GM12878 (cell line): ENCODE data around the gene COX15. TPM values are rescaled to one million over a fixed set of nuclear protein-coding genes. Genes with fewer than 3 reads are reported as not detected.
A peak's percentile ranks its signal among the peaks of the same experiment; 100 is the strongest.

Experiments used
- BACH1 ChIP-seq: fragments of 450-650 bp; IDR thresholded peaks from 2 replicates; pipeline ENCODE4 v1.6.1; 2017; ENCODE audit warnings: mild to moderate bottlenecking, borderline replicate concordance
- E4F1 ChIP-seq: fragments of 450-650 bp; IDR thresholded peaks from 2 replicates; pipeline ENCODE4 v1.6.1; 2018; ENCODE audit warnings: borderline replicate concordance, mild to moderate bottlenecking; ENCODE audit not compliant: partially characterized antibody
- EZH2 ChIP-seq: IDR thresholded peaks from 2 replicates; pipeline ENCODE4 v1.6.1; 2012; ENCODE audit warnings: low read depth, mild to moderate bottlenecking, control low read depth, inconsistent platforms, low read length, borderline replicate concordance; ENCODE audit not compliant: control insufficient read depth
- FOXM1 ChIP-seq: IDR thresholded peaks from 2 replicates; pipeline ENCODE4 v1.6.1; 2012; ENCODE audit warnings: low read depth, mild to moderate bottlenecking, inconsistent platforms, low read length, moderate library complexity
- GABPA ChIP-seq: IDR thresholded peaks from 2 replicates; pipeline ENCODE4 v1.6.1; 2014; ENCODE audit warnings: antibody characterized with exemption, low read depth, mild to moderate bottlenecking, inconsistent platforms
- IRF4 ChIP-seq: IDR thresholded peaks from 2 replicates; pipeline ENCODE4 v1.6.1; 2011; ENCODE audit warnings: low read depth, low read length
- JUND ChIP-seq: IDR thresholded peaks from 2 replicates; pipeline ENCODE4 v1.6.1; 2012; ENCODE audit warnings: low read depth, mild to moderate bottlenecking, low read length, improper control_type of control experiment, moderate library complexity
- KAT2A ChIP-seq: conservative IDR thresholded peaks from 2 replicates; pipeline ENCODE4 v1.6.1; 2011; ENCODE audit warnings: low read depth, low read length; ENCODE audit not compliant: control insufficient read depth
- NFIC ChIP-seq: IDR thresholded peaks from 2 replicates; pipeline ENCODE4 v1.6.1; 2012; ENCODE audit warnings: low read depth, mild to moderate bottlenecking, inconsistent platforms, low read length, moderate library complexity
- NR2C1 ChIP-seq: fragments of 450-650 bp; IDR thresholded peaks from 2 replicates; pipeline ENCODE4 v1.6.1; 2017; ENCODE audit warnings: antibody characterized with exemption, mild to moderate bottlenecking, moderate library complexity
- POLR2AphosphoS2 ChIP-seq: IDR thresholded peaks from 2 replicates; pipeline ENCODE4 v1.6.1; 2011; ENCODE audit warnings: low read depth, mild to moderate bottlenecking, low read length, improper control_type of control experiment, moderate library complexity
- POLR2AphosphoS5 ChIP-seq: IDR thresholded peaks from 2 replicates; pipeline ENCODE4 v1.6.1; 2011; ENCODE audit warnings: mild to moderate bottlenecking, low read length, inconsistent platforms
- RFX5 ChIP-seq: IDR thresholded peaks from 2 replicates; pipeline ENCODE4 v1.6.1; 2011; ENCODE audit warnings: low read depth, low read length, improper control_type of control experiment
- RUNX3 ChIP-seq: IDR thresholded peaks from 2 replicates; pipeline ENCODE4 v1.6.1; 2012; ENCODE audit warnings: low read length, inconsistent platforms
- TBL1XR1 ChIP-seq: IDR thresholded peaks from 2 replicates; pipeline ENCODE4 v1.6.1; 2012; ENCODE audit warnings: low read depth, low read length, improper control_type of control experiment
- ZBTB11 ChIP-seq: fragments of 450-650 bp; formaldehyde crosslinking; IDR thresholded peaks from 2 replicates; pipeline ENCODE4 v1.5.0; 2022; ENCODE audit warnings: mild to moderate bottlenecking, missing genetic modification characterization
- ZNF217 ChIP-seq: fragments of 450-650 bp; IDR thresholded peaks from 2 replicates; pipeline ENCODE4 v1.6.1; 2017; ENCODE audit warnings: antibody characterized with exemption, mild to moderate bottlenecking
- ZNF384 ChIP-seq: IDR thresholded peaks from 2 replicates; pipeline ENCODE4 v1.6.1; 2012; ENCODE audit warnings: low read depth, mild to moderate bottlenecking, low read length, improper control_type of control experiment, borderline replicate concordance
- polyA plus RNA-seq, 11 experiments: library from polyadenylated mRNA; depleted of rRNA in 4 of 11; unstranded in 6 of 11; stranded (reverse) in 5 of 11; fragments of >200 nt; fragmentation: Nextera tagmentation in 4 of 11; fragmentation: Illumina TruSeq in 1 of 11; extraction: Ambion mirVana in 4 of 11; extraction: Trizol in 1 of 11; gene quantifications; 1 replicate in 1 of 11; 2 replicates in 10 of 11; pipeline versions ENCODE4 v1.2.1 to v1.2.3, GENCODE V29; 2011 to 2016; ENCODE audit warnings: inconsistent platforms in 2 of 11, missing spikeins in 2 of 11, low read depth in 1 of 11
- total RNA-seq, 4 experiments: library from RNA; depleted of rRNA in 3 of 4; stranded (reverse); fragments of >200 nt in 3 of 4; fragmentation: Illumina TruSeq in 1 of 4; extraction: Trizol in 1 of 4; gene quantifications; 2 replicates each; pipeline versions ENCODE4 v1.2.1 to v1.2.3, GENCODE V29; 2013 to 2021
- TF ChIP-seq, protein P1 (sequence below): fragments of 450-650 bp; IDR thresholded peaks from 2 replicates; pipeline ENCODE4 v1.6.1; 2017; ENCODE audit warnings: borderline replicate concordance
- TF ChIP-seq, protein P2 (sequence below): fragments of 450-650 bp; IDR thresholded peaks from 2 replicates; pipeline ENCODE4 v1.6.1; 2014; ENCODE audit warnings: mild to moderate bottlenecking

COX15 gene
- total and polyA plus RNA-seq, 10 of the 15 experiments (the other 5 are each of a cell fraction or from before 2014, with no cell fraction given), result 30.2 to 50.7 (median 38.3) TPM

DNA sequence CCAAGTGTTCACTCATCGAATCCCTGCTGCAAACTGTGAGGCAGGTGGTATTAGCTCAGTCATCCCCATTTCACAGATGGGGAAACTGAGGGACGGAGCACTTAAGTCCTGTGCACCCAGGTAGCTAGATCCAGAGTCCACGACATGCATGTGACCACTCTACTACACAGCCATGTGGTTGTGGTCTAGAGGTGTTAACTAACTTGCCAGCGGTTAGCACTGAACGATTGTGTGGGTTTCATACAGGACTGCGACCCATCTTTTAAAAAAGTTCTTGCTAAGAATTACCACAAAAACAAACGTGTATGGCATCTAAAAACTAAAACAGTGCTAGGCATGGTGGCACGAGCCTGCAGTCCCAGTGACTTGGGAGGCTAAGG is 34.4 kb upstream of the COX15 start (continued):
- TF ChIP-seq ZBTB11 (CRISPR knock-in tag), result no peak
- TF ChIP-seq, protein P1, sequence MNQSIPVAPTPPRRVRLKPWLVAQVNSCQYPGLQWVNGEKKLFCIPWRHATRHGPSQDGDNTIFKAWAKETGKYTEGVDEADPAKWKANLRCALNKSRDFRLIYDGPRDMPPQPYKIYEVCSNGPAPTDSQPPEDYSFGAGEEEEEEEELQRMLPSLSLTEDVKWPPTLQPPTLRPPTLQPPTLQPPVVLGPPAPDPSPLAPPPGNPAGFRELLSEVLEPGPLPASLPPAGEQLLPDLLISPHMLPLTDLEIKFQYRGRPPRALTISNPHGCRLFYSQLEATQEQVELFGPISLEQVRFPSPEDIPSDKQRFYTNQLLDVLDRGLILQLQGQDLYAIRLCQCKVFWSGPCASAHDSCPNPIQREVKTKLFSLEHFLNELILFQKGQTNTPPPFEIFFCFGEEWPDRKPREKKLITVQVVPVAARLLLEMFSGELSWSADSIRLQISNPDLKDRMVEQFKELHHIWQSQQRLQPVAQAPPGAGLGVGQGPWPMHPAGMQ, result no peak
- TF ChIP-seq IRF4, result peak; percentile 79
- no peak for TF ChIP-seq NFIC
- peak; percentile 33; the same call in 1 of the 2 replicates for TF ChIP-seq ZNF384
- no peak for TF ChIP-seq POLR2AphosphoS5
- TF ChIP-seq JUND, result no peak
- peak; percentile 69; the same call in 1 of the 2 replicates for TF ChIP-seq BACH1
- TF ChIP-seq, protein P2, sequence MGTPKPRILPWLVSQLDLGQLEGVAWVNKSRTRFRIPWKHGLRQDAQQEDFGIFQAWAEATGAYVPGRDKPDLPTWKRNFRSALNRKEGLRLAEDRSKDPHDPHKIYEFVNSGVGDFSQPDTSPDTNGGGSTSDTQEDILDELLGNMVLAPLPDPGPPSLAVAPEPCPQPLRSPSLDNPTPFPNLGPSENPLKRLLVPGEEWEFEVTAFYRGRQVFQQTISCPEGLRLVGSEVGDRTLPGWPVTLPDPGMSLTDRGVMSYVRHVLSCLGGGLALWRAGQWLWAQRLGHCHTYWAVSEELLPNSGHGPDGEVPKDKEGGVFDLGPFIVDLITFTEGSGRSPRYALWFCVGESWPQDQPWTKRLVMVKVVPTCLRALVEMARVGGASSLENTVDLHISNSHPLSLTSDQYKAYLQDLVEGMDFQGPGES, result no peak
- peak; percentile 96 for TF ChIP-seq RUNX3
- no peak for TF ChIP-seq RFX5
- TF ChIP-seq KAT2A, result no peak
- TF ChIP-seq EZH2, result no peak
- no peak for TF ChIP-seq GABPA
- TF ChIP-seq FOXM1, result no peak
- TF ChIP-seq NR2C1, result no peak
- no peak for TF ChIP-seq POLR2AphosphoS2
- TF ChIP-seq ZNF217, result peak; percentile 88
- TF ChIP-seq E4F1, result no peak
- no peak for TF ChIP-seq TBL1XR1
